BE2C (cell line): ENCODE measurements around the gene MFSD8.
"Not testable (repeated sequence)": the region's sequence is repeated elsewhere in the genome, so short reads cannot be mapped to it uniquely, and the experiment has no call there.

Source experiments
- DNase-seq: peaks from one replicate; pipeline ENCODE4 v3.0.0-alpha.2; 2020
- H3K27me3 ChIP-seq: fragments of 250-450 bp; sonication (Bioruptor Pico); 2 replicates; pipeline ENCODE4 v1.5.1; 2020; ENCODE audit warnings: mild to moderate bottlenecking
- H3K36me3 ChIP-seq: fragments of 250-450 bp; sonication (Bioruptor Pico); 2 replicates; pipeline ENCODE4 v1.5.1; 2020; ENCODE audit warnings: mild to moderate bottlenecking
- H3K4me1 ChIP-seq: fragments of 250-450 bp; sonication (Bioruptor Pico); 2 replicates; pipeline ENCODE4 v1.5.1; 2020
- H3K4me3 ChIP-seq: 2 replicates; pipeline ENCODE4 v1.5.1; 2011; ENCODE audit warnings: low read depth, low read length
- H3K9me3 ChIP-seq: fragments of 250-450 bp; sonication (Bioruptor Pico); 2 replicates; pipeline ENCODE4 v1.5.1; 2020
- CTCF ChIP-seq: IDR thresholded peaks from 2 replicates; pipeline ENCODE4 v1.5.1; 2012; ENCODE audit warnings: mild to moderate bottlenecking, low read depth, low read length

Gene MFSD8

DNA sequence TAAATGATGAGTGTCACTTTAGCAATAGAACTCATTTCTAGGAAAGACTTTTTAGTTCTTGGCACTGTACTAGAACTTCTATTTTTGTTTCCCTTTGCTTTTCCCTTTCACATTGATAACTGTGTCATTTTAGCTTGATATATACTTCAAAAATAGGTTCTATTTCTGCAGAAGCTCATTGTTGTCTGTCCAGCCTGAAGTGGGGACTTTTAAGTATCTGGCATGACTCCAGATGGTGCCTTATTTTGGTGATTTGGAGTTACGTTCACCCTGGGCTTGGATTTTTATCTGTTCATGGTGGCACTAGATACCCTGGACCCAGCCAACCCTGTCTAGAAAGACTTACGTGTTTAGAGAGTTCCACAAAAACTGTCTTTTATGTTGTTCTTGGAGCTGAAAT, 3.6 kb upstream of the MFSD8 start:
- H3K4me3 ChIP-seq: no peak overlapping the region
- H3K27me3 ChIP-seq: no peaks in the 10 kb centered on the region
- no peaks in the 10 kb centered on the region for H3K9me3 ChIP-seq
- H3K36me3 ChIP-seq: no peaks in the 10 kb centered on the region
- DNase-seq: no peak
- H3K4me1 ChIP-seq: peaks cover 5% of the 10 kb centered on the region
- TF ChIP-seq CTCF: no peak

GRCh38 chr4:127967141-127967775, 2.3 kb upstream of the MFSD8 start:
- no peaks in the 10 kb centered on the region for H3K36me3 ChIP-seq
- no peaks in the 10 kb centered on the region for H3K27me3 ChIP-seq
- peaks cover 5% of the 10 kb centered on the region for H3K4me1 ChIP-seq
- no peak for DNase-seq
- TF ChIP-seq CTCF: no peak
- no peaks in the 10 kb centered on the region for H3K9me3 ChIP-seq
- H3K4me3 ChIP-seq: no peak overlapping the region

DNA sequence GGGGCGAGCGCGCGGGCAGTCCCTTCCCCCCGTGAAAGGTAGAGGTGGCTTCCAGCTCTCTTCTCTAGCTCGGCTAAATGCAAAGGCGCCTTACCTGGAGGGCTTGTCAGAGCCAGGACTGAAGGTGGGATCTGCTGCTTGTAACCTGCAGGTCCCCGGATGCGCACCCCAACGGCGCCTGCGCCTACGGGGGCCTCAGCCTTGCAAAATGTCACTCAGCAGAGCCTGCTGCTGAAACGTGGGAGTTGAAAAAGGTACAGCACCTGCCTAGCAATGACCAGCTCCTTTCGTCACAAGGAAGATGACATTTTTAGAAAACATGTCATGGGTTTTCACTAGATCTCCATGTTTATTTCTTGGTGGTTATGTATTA, 816 bp upstream of the MFSD8 start:
- Histone ChIP-seq H3K4me3 (peak overlapping the region; percentile 98), H3K27me3 (no peaks in the 10 kb centered on the region), H3K4me1 (peaks cover 5% of the 10 kb centered on the region), H3K36me3 (no peaks in the 10 kb centered on the region), H3K9me3 (no peaks in the 10 kb centered on the region)
- TF ChIP-seq CTCF: no peak
- DNase-seq: peak; percentile 57

GRCh38 chr4:127964426-127965061, 429 bp downstream of the MFSD8 start:
- peak; percentile 44 for DNase-seq
- not testable (repeated sequence) for H3K27me3 ChIP-seq, H3K9me3 ChIP-seq, H3K36me3 ChIP-seq, H3K4me1 ChIP-seq
- peak overlapping the region; percentile 98 for H3K4me3 ChIP-seq

GRCh38 chr4:127963633-127964398, 1.2 kb downstream of the MFSD8 start:
- not testable (repeated sequence) for H3K36me3 ChIP-seq, H3K4me1 ChIP-seq, DNase-seq, H3K27me3 ChIP-seq, H3K9me3 ChIP-seq
- peak overlapping the region; percentile 98 for H3K4me3 ChIP-seq

DNA sequence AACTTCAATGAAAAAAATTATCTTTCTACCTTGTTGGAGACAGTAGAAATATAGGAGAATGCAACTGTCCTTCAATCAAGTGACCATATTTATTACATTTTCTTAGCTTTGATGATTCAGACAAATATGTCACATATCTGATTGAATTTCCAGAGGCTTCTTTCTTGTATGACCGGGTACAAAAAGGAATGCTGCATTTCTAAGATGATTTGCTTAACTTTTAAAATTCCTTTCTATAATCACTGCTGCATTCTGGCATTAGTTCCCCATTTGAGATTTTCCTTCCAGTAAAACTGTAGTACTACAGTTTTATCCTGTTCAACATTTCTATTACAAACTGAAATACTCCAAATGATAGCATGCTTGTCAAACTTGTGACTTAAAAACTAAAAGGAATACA, 5.2 kb downstream of the MFSD8 start:
- no peaks in the 10 kb centered on the region; the same call in 1 of the 2 replicates for H3K4me1 ChIP-seq
- no peak for DNase-seq
- no peak for TF ChIP-seq CTCF

DNA sequence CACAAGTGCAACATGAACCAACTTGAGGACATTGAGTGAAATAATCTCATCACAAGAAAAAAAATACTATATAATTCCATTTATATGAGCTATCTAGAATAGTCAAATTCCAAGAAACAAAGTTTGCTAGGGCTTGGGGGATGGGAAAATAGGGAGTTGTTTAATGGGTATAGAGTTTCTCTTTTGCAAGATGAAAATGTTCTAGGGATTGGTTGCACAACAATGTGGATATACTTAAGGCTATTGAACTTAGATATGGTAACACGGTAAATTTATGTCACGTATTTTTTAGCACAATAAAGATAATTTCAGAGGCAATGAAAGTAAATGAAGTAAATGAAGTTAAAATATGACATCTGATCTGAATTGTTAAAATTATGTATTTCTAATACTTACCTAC, 7.9 kb downstream of the MFSD8 start:
- TF ChIP-seq CTCF: no peak
- DNase-seq: no peak
- no peaks in the 10 kb centered on the region for H3K9me3 ChIP-seq

More for the DNA sequence above, 5.2 kb downstream of the MFSD8 start:
- no peak overlapping the region for H3K4me3 ChIP-seq
- H3K27me3 ChIP-seq: no peaks in the 10 kb centered on the region
- H3K36me3 ChIP-seq: no peaks in the 10 kb centered on the region; the same call in 1 of the 2 replicates
- H3K9me3 ChIP-seq: no peaks in the 10 kb centered on the region

More for the DNA sequence above, 7.9 kb downstream of the MFSD8 start:
- Histone ChIP-seq H3K4me3 (no peak overlapping the region), H3K4me1 (no peaks in the 10 kb centered on the region; the same call in 1 of the 2 replicates), H3K27me3 (no peaks in the 10 kb centered on the region), H3K36me3 (no peaks in the 10 kb centered on the region; the same call in 1 of the 2 replicates)
